Lung (tissue), 12 donors: Measurements from ENCODE around the gene DENND5B. TPM values are rescaled to one million over a fixed set of nuclear protein-coding genes. Genes with fewer than 3 reads are reported as not detected.
A peak's percentile ranks its signal among the peaks of the same experiment; 100 is the strongest.

Experiments
- ATAC-seq: fragments of 200-7000 bp; cut with Tn5 transposase; one replicate; pipeline ENCODE4 v1.9.1; 2020; ENCODE audit warnings: moderate number of reproducible peaks; ENCODE audit not compliant: insufficient read depth, low FRiP score
- DNase-seq, 3 donors: peaks; one replicate each; pipeline ENCODE4 v3.0.0-alpha.2; 2013 to 2017
- H3K27ac ChIP-seq, 2 donors: one replicate each; pipeline ENCODE4 v1.5.1; 2013; ENCODE audit warnings: mild to moderate bottlenecking in 2 of 2, moderate library complexity in 2 of 2, control low read depth in 1 of 2, inconsistent platforms in 1 of 2, low read depth in 1 of 2, low read length in 1 of 2
- H3K27me3 ChIP-seq, 3 donors: one replicate each; pipeline ENCODE4 v1.5.1; 2013; ENCODE audit warnings: low read length in 2 of 3; ENCODE audit not compliant: control insufficient read depth in 3 of 3, insufficient read depth in 3 of 3
- H3K36me3 ChIP-seq, 4 donors: one replicate each; pipeline ENCODE4 v1.5.1; 2013; ENCODE audit warnings: low read length in 4 of 4, mild to moderate bottlenecking in 1 of 4, moderate library complexity in 1 of 4; ENCODE audit not compliant: control insufficient read depth in 4 of 4, insufficient read depth in 4 of 4
- H3K4me1 ChIP-seq, 5 donors: one replicate each; pipeline ENCODE4 v1.5.1; 2013; ENCODE audit warnings: low read length in 5 of 5, mild to moderate bottlenecking in 2 of 5, moderate library complexity in 1 of 5; ENCODE audit not compliant: control insufficient read depth in 5 of 5, insufficient read depth in 5 of 5
- H3K4me3 ChIP-seq: one replicate; pipeline ENCODE4 v1.5.1; 2013; ENCODE audit warnings: mild to moderate bottlenecking, control low read depth, moderate library complexity
- H3K9ac ChIP-seq, 2 donors: one replicate each; pipeline ENCODE4 v1.5.1; 2013; ENCODE audit warnings: low read length in 2 of 2, control low read depth in 1 of 2; ENCODE audit not compliant: insufficient read depth in 1 of 2
- H3K9me3 ChIP-seq, 4 donors: one replicate each; pipeline ENCODE4 v1.5.1; 2013; ENCODE audit warnings: low read length in 3 of 4, mild to moderate bottlenecking in 1 of 4, moderate library complexity in 1 of 4; ENCODE audit not compliant: control insufficient read depth in 4 of 4, insufficient read depth in 3 of 4
- WGBS, 2 donors: extraction: QIAGEN DNeasy Blood & Tissue Kit; methylation state at CpG; one replicate each; pipeline ENCODE4 v1.1.7; 2013; 5-methylcytosine and 5-hydroxymethylcytosine counted together
- polyA plus RNA-seq, 2 donors: library from polyadenylated mRNA; stranded (reverse); fragments of 200-250 nt; gene quantifications; one replicate each; pipeline ENCODE4 v1.2.1, GENCODE V29; 2013
- total RNA-seq, 2 donors: library from RNA; depleted of rRNA in 1 of 2; stranded (reverse); fragments of >200 nt in 1 of 2; gene quantifications; one replicate each; pipeline ENCODE4 v1.2.1, GENCODE V29; 2014 to 2021
- TF ChIP-seq, protein P1 (sequence below): IDR thresholded peaks from 2 replicates; pipeline ENCODE4 v1.5.1; 2012; ENCODE audit warnings: mild to moderate bottlenecking; ENCODE audit errors: control extremely low read depth, extremely low read depth
- donor health status: control.
- donor health status: control.
- donor health status: Bipolar disorder and iron deficiency.
- donor health status: healthy.
- donor health status: DM: yes; HTN: yes; CAD: no.

Gene DENND5B
- total and polyA plus RNA-seq, 4 donors, result 1.2 to 15.7 (median 3.6) TPM

DNA sequence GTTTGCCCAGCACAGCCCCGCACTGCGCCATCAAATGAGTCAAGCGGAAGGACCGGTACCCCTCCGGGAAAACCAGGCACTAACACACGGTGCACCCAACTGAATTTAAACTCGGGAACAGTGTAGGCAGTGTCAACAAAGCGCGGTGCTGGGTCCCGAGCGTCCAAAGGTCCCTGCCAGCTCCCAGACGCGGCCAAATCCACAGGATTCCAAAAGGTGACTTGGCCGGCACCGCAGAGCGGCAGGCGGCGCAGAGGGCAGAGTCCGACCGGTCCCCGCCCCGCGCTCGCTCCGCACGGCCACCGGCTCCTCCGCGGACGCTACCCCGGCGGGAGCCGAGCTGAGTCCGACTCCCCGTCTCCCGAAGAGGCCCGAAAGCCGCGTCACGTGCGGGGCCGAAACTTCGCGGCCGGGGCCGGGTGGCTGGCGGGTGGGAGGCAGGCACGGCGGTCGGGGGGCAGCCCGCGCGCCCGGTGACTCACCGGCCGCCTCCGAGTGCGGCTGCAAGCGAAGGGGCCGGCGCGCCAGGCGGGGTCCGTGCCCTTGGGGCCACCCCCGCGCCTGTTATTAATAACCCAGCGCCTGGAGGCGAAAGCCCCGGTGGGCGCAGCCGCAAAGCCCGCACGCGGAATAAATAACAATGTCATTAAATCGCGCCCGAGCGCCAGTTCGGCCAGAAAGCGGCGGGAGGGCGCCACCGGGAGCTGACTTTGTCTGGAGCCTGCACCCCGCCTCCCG is 863 bp downstream of the DENND5B start:
- TF ChIP-seq, protein P1, sequence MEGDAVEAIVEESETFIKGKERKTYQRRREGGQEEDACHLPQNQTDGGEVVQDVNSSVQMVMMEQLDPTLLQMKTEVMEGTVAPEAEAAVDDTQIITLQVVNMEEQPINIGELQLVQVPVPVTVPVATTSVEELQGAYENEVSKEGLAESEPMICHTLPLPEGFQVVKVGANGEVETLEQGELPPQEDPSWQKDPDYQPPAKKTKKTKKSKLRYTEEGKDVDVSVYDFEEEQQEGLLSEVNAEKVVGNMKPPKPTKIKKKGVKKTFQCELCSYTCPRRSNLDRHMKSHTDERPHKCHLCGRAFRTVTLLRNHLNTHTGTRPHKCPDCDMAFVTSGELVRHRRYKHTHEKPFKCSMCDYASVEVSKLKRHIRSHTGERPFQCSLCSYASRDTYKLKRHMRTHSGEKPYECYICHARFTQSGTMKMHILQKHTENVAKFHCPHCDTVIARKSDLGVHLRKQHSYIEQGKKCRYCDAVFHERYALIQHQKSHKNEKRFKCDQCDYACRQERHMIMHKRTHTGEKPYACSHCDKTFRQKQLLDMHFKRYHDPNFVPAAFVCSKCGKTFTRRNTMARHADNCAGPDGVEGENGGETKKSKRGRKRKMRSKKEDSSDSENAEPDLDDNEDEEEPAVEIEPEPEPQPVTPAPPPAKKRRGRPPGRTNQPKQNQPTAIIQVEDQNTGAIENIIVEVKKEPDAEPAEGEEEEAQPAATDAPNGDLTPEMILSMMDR, result no peak
- Histone ChIP-seq H3K27me3 (no peaks in the 10 kb centered on the region), H3K9ac (peak overlapping the region; percentile 30 to 81), H3K9me3 (no peaks in the 10 kb centered on the region), H3K36me3 (no peaks in the 10 kb centered on the region), H3K27ac (peak overlapping the region; percentile 89 to 100), H3K4me1 (peaks cover 0 to 13% (median 2%) of the 10 kb centered on the region in 5 donors), H3K4me3 (peak overlapping the region; percentile 89)
- 0 to 1% methylated on average over 64 to 85 of the region's 85 CpGs for WGBS, 2 donors
- ATAC-seq, result peak; percentile 70
- DNase-seq, result peak; percentile 75 to 79 (median 76)

- Histone ChIP-seq H3K9ac (peak overlapping the region; percentile 30 to 81), H3K36me3 (no peaks in the 10 kb centered on the region), H3K4me1 (peaks cover 0 to 12% (median 2%) of the 10 kb centered on the region in 5 donors), H3K27me3 (no peaks in the 10 kb centered on the region), H3K27ac (peak overlapping the region; percentile 89 to 100), H3K9me3 (no peaks in the 10 kb centered on the region), H3K4me3 (peak overlapping the region; percentile 89)
- DNase-seq (peak; percentile 71 to 73 (median 73)), ATAC-seq (peak; percentile 62)
- 1% methylated on average over 15 of the region's 15 CpGs for WGBS, 2 donors
- TF ChIP-seq, protein P1, result no peak
Observed at GRCh38 chr12:31589598-31589903, 1.4 kb downstream of the DENND5B start.

- H3K36me3 ChIP-seq, result no peaks in the 10 kb centered on the region
- H3K9me3 ChIP-seq, result no peaks in the 10 kb centered on the region
- H3K27ac ChIP-seq, result no peak overlapping the region
- H3K27me3 ChIP-seq, result no peaks in the 10 kb centered on the region
- no peak overlapping the region for H3K9ac ChIP-seq
- TF ChIP-seq, protein P1, result no peak
- H3K4me1 ChIP-seq, result peaks cover 0 to 12% (median 2%) of the 10 kb centered on the region in 5 donors
- DNase-seq (peak in 2 of 3 donors; percentile 7 to 36), ATAC-seq (no peak)
- 38 to 44% methylated on average over 3 of the region's 3 CpGs for WGBS, 2 donors
- no peak overlapping the region for H3K4me3 ChIP-seq
Observed at GRCh38 chr12:31588976-31589375, 2.0 kb downstream of the DENND5B start.
